VCaP (cell line): ENCODE measurements around the gene PNPLA3.

Experiments used
- H3K27ac ChIP-seq: fragments of 450-650 bp; 2 replicates; pipeline ENCODE4 v1.5.1; 2017
- CTCF ChIP-seq: fragments of 450-650 bp; conservative IDR thresholded peaks from 2 replicates; pipeline ENCODE4 v1.5.1; 2017; ENCODE audit warnings: mild to moderate bottlenecking, moderate library complexity

The PNPLA3 gene

GRCh38 chr22:43881091-43882061 lies 42.2 kb upstream of the PNPLA3 start:
- TF ChIP-seq CTCF = no peak
- no peak overlapping the region for H3K27ac ChIP-seq

GRCh38 chr22:43882122-43882767 lies 41.4 kb upstream of the PNPLA3 start:
- TF ChIP-seq CTCF = no peak
- no peak overlapping the region for H3K27ac ChIP-seq

- peak; percentile 80 for TF ChIP-seq CTCF
- H3K27ac ChIP-seq = no peak overlapping the region
Measured at GRCh38 chr22:43883012-43883661, 40.5 kb upstream of the PNPLA3 start.

GRCh38 chr22:43883719-43884415 lies 39.7 kb upstream of the PNPLA3 start:
- H3K27ac ChIP-seq = no peak overlapping the region

GRCh38 chr22:43884600-43885318 lies 38.8 kb upstream of the PNPLA3 start:
- TF ChIP-seq CTCF = peak; percentile 91
- no peak overlapping the region for H3K27ac ChIP-seq

More at GRCh38 chr22:43883719-43884415, 39.7 kb upstream of the PNPLA3 start:
- TF ChIP-seq CTCF = no peak

GRCh38 chr22:43885319-43885671 lies 38.3 kb upstream of the PNPLA3 start:
- TF ChIP-seq CTCF = peak; percentile 38
- H3K27ac ChIP-seq = no peak overlapping the region
